ENCODE data around the gene ZC3H12D.

GRCh38 chr6:149510793-149511512 lies 26.1 kb upstream of the ZC3H12D start:
- TF ChIP-seq CTCF (IDR thresholded peaks at IDR 0.05; ENCODE audit: low read depth, low read length, poor library complexity, severe bottlenecking) (no peak), EZH2phosphoT487 (IDR thresholded peaks at IDR 0.05; ENCODE audit: borderline replicate concordance, low read length) (no peak)

Data from DOHH2 (cell line).